GM12878 (cell line): Measurements from ENCODE around the gene TRPV6. TPM values are rescaled to one million over a fixed set of nuclear protein-coding genes. Genes with fewer than 3 reads are reported as not detected.

Experiments used
- ATAC-seq: fragments of 200-7000 bp; cut with Tn5 transposase; 3 replicates; pipeline ENCODE4 v1.9.1; 2020; ENCODE audit warnings: mild to moderate bottlenecking, moderate library complexity
- BruUV-seq: library from RNA; stranded (reverse); fragments of 400-500 nt; replicated peaks from 2 replicates; lab custom pipeline; 2021; lab: Mats Ljungman, UMichigan
- CTCF ChIA-PET: fragments of 300-600 bp; sonication (Branson Sonifier 250); formaldehyde crosslinking; extraction: SDS; loops from one replicate; lab custom pipeline; 2021; ENCODE audit warnings: inconsistent platforms; lab: Yijun Ruan, JAX
- POLR2A ChIA-PET: fragments of 350-600 bp; formaldehyde crosslinking; extraction: SDS; loops from one replicate; lab custom pipeline; 2021; ENCODE audit warnings: inconsistent platforms; lab: Charles Lee
- RAD21 ChIA-PET: fragments of 300-600 bp; sonication (Branson Sonifier 250); formaldehyde crosslinking; loops from one replicate; lab custom pipeline; 2023; ENCODE audit warnings: antibody characterized with exemption; ENCODE audit not compliant: unreplicated experiment; lab: Charles Lee
- SMC1A ChIA-PET: fragments of 300-600 bp; sonication (Branson Sonifier 250); formaldehyde crosslinking; loops from one replicate; lab custom pipeline; 2023; ENCODE audit not compliant: unreplicated experiment, uncharacterized antibody; lab: Charles Lee
- DNase-seq: peaks from one replicate; pipeline ENCODE4 v3.0.0-alpha.2; 2011; ENCODE audit warnings: low read depth, low spot score
- FAIRE-seq: peaks from 3 replicates; lab custom pipeline; 2011; peaks lifted over from hg19 to GRCh38; lab: Jason Lieb, UNC
- H2AFZ ChIP-seq: 2 replicates; pipeline ENCODE4 v1.6.0; 2011; ENCODE audit warnings: low read depth, low read length, control low read depth; ENCODE audit not compliant: control insufficient read depth
- H3K27ac ChIP-seq: 2 replicates; pipeline ENCODE4 v1.5.1; 2011; ENCODE audit warnings: control low read depth; ENCODE audit not compliant: control insufficient read depth, insufficient read depth
- H3K27me3 ChIP-seq, 2 experiments: replicated peaks in 1 of 2; 2 replicates each; pipeline versions ENCODE4 v1.6.0 to v1.6.1; 2011; ENCODE audit warnings: low read length in 1 of 2; ENCODE audit not compliant: control insufficient read depth in 2 of 2, insufficient read depth in 2 of 2
- H3K36me3 ChIP-seq, 2 experiments: 2 replicates each; pipeline ENCODE4 v1.5.1; 2011; ENCODE audit warnings: low read length in 1 of 2; ENCODE audit not compliant: control insufficient read depth in 2 of 2, insufficient read depth in 2 of 2
- H3K4me1 ChIP-seq: 2 replicates; pipeline ENCODE4 v1.6.1; 2011; ENCODE audit warnings: mild to moderate bottlenecking, low read length, moderate library complexity, mixed read lengths; ENCODE audit not compliant: control insufficient read depth, insufficient read depth
- H3K4me2 ChIP-seq: 2 replicates; pipeline ENCODE4 v1.6.0; 2011; ENCODE audit warnings: control low read depth; ENCODE audit not compliant: control insufficient read depth, insufficient read depth
- H3K4me3 ChIP-seq: fragments of 200-600 bp; sonication (generic); 2 replicates; pipeline ENCODE4 v1.5.1; 2016
- H3K79me2 ChIP-seq: 2 replicates; pipeline ENCODE4 v1.6.0; 2011; ENCODE audit warnings: low read length; ENCODE audit not compliant: control insufficient read depth, insufficient read depth
- H3K9ac ChIP-seq: 2 replicates; pipeline ENCODE4 v1.8.0; 2011; ENCODE audit warnings: low read length, control low read depth, mixed read lengths; ENCODE audit not compliant: control insufficient read depth, insufficient read depth
- H3K9me3 ChIP-seq: replicated peaks from 3 replicates; pipeline ENCODE4 v1.5.1; 2011; ENCODE audit warnings: mild to moderate bottlenecking, low read length; ENCODE audit not compliant: control insufficient read depth, insufficient read depth
- H4K20me1 ChIP-seq: 2 replicates; pipeline ENCODE4 v1.6.0; 2011; ENCODE audit not compliant: control insufficient read depth, insufficient read depth
- CEBPZ ChIP-seq: fragments of 150-350 bp; IDR thresholded peaks from 2 replicates; pipeline ENCODE4 v1.6.1; 2016; ENCODE audit warnings: low read depth, low read length
- CUX1 ChIP-seq: IDR thresholded peaks from 2 replicates; pipeline ENCODE4 v1.6.1; 2012; ENCODE audit warnings: improper control_type of control experiment, low read depth, low read length; ENCODE audit not compliant: insufficient replicate concordance
- IKZF2 ChIP-seq, 2 experiments: fragments of 450-650 bp; IDR thresholded peaks; 2 replicates each; pipeline ENCODE4 v1.6.1; 2017; ENCODE audit warnings: mild to moderate bottlenecking in 2 of 2, moderate library complexity in 2 of 2
- KAT2A ChIP-seq: conservative IDR thresholded peaks from 2 replicates; pipeline ENCODE4 v1.6.1; 2011; ENCODE audit warnings: low read depth, low read length; ENCODE audit not compliant: control insufficient read depth
- SMARCA5 ChIP-seq: fragments of 450-650 bp; IDR thresholded peaks from 2 replicates; pipeline ENCODE4 v1.6.1; 2017; ENCODE audit warnings: mild to moderate bottlenecking
- SUPT20H ChIP-seq: IDR thresholded peaks from 2 replicates; pipeline ENCODE4 v1.6.1; 2011; ENCODE audit warnings: low read depth, mild to moderate bottlenecking, low read length, moderate library complexity, borderline replicate concordance; ENCODE audit not compliant: control insufficient read depth
- WGBS: methylation state at CpG from one replicate; pipeline ENCODE4 v1.1.6; 2016; ENCODE audit warnings: low lambda C conversion rate; ENCODE audit not compliant: insufficient replicate concordance, insufficient coverage; ENCODE audit errors: missing lambda C conversion rate; 5-methylcytosine and 5-hydroxymethylcytosine counted together
- in situ Hi-C: fragments of 300-500 bp; cut with MboI; formaldehyde crosslinking; loops from 9 replicates; pipeline ENCODE4 v1.14.3; 2018; ENCODE audit warnings: mixed read lengths
- intact Hi-C: fragments of 100-400 bp; cut with micrococcal nuclease; formaldehyde crosslinking; loops from one replicate; pipeline ENCODE4 v1.14.2; 2022; ENCODE audit not compliant: unreplicated experiment
- polyA plus RNA-seq, 11 experiments: library from polyadenylated mRNA; depleted of rRNA in 4 of 11; unstranded in 6 of 11; stranded (reverse) in 5 of 11; fragments of >200 nt; fragmentation: Nextera tagmentation in 4 of 11; fragmentation: Illumina TruSeq in 1 of 11; extraction: Ambion mirVana in 4 of 11; extraction: Trizol in 1 of 11; gene quantifications; 1 replicate in 1 of 11; 2 replicates in 10 of 11; pipeline versions ENCODE4 v1.2.1 to v1.2.3, GENCODE V29; 2011 to 2016; ENCODE audit warnings: inconsistent platforms in 2 of 11, missing spikeins in 2 of 11, low read depth in 1 of 11
- total RNA-seq, 4 experiments: library from RNA; depleted of rRNA in 3 of 4; stranded (reverse); fragments of >200 nt in 3 of 4; fragmentation: Illumina TruSeq in 1 of 4; extraction: Trizol in 1 of 4; gene quantifications; 2 replicates each; pipeline versions ENCODE4 v1.2.1 to v1.2.3, GENCODE V29; 2013 to 2021
- TF ChIP-seq, protein P1 (sequence below): fragments of 450-650 bp; IDR thresholded peaks from 2 replicates; pipeline ENCODE4 v1.6.1; 2016; ENCODE audit warnings: mild to moderate bottlenecking

The TRPV6 gene
- total and polyA plus RNA-seq, 10 of the 15 experiments (the other 5 are each of a cell fraction or from before 2014, with no cell fraction given): not detected

GRCh38 chr7:142876236-142876960 lies 9.1 kb downstream of the TRPV6 start:
- H3K4me2 ChIP-seq: no peak overlapping the region
- no peak overlapping the region for H3K9ac ChIP-seq
- in situ Hi-C loops: loop anchor here (10.0 kb wide), 1 partner anchor 338 kb away; no protein-coding TSS in a partner anchor
- 30% methylated on average over 9 of the region's 9 CpGs for WGBS
- no peaks in the 10 kb centered on the region for H3K27me3 ChIP-seq
- no peak overlapping the region for H3K27ac ChIP-seq
- ChIA-PET SMC1A (no interaction called here), CTCF (interaction anchor here (0.8 to 7.1 kb wide), 2 partner anchors 127 to 339 kb away, joined by 3 to 123 read pairs; no protein-coding TSS in a partner anchor), RAD21 (no interaction called here), POLR2A (no interaction called here)
- BruUV-seq: no TSS peak
- H3K36me3 ChIP-seq: no peaks in the 10 kb centered on the region
- no peak for DNase-seq
- no peaks in the 10 kb centered on the region for H3K4me1 ChIP-seq
- no peaks in the 10 kb centered on the region for H3K79me2 ChIP-seq
- no peak for ATAC-seq
- TF ChIP-seq KAT2A: no peak
- no peak for TF ChIP-seq CUX1
- no peak for TF ChIP-seq SUPT20H
- no peak for TF ChIP-seq CEBPZ
- TF ChIP-seq SMARCA5: no peak
- TF ChIP-seq, protein P1, sequence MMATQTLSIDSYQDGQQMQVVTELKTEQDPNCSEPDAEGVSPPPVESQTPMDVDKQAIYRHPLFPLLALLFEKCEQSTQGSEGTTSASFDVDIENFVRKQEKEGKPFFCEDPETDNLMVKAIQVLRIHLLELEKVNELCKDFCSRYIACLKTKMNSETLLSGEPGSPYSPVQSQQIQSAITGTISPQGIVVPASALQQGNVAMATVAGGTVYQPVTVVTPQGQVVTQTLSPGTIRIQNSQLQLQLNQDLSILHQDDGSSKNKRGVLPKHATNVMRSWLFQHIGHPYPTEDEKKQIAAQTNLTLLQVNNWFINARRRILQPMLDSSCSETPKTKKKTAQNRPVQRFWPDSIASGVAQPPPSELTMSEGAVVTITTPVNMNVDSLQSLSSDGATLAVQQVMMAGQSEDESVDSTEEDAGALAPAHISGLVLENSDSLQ: no peak
- no peak for TF ChIP-seq IKZF2 (IDR thresholded peaks at IDR 0.05)
- no peak for FAIRE-seq
- H3K9me3 ChIP-seq: no peaks in the 10 kb centered on the region; the same call in 2 of the 3 replicates
- no peak overlapping the region for H3K4me3 ChIP-seq
- H4K20me1 ChIP-seq: no peaks in the 10 kb centered on the region
- H2AFZ ChIP-seq: no peak overlapping the region
- intact Hi-C loops: no loop called here
